HG03469 (cell line): ENCODE data around the gene MFSD2A.
"Not testable (repeated sequence)": the region's sequence is repeated elsewhere in the genome, so short reads cannot be mapped to it uniquely, and the experiment has no call there.

Source experiments
- ATAC-seq: cut with Tn5 transposase; IDR thresholded peaks from one replicate; pipeline ENCODE4 v1.9.1; 2021; ENCODE audit warnings: mild to moderate bottlenecking, moderate library complexity, moderate number of reproducible peaks; ENCODE audit not compliant: unreplicated experiment

Gene MFSD2A

DNA sequence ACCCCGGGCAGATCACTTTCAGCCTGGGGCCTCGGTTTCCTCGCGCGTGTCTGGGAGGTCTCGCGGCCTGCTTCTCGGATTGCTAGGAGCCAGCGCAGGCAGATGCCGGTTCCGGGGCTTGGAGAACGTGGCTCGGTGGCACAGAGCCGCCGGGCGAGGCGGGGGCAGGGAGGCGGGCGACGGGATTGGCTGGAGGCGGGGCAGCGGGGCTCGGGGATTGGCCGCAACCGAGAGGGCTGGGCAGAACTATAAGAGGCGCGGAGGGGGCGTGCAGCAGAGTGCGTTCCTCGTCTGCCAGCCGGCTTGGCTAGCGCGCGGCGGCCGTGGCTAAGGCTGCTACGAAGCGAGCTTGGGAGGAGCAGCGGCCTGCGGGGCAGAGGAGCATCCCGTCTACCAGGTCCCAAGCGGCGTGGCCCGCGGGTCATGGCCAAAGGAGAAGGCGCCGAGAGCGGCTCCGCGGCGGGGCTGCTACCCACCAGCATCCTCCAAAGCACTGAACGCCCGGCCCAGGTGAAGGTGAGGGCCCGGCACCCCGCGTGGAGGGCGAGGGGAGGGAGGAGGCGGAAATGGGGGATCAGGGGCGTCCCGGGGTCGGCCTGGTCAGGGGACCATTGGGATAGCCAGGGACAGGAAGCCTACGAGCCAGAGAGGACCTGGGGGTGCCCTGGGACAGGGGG, at the start of gene MFSD2A:
MFSD2A (plus strand) TSS at position 276 of the 677 bp plus-strand sequence; CDS start at position 424, 148 bp downstream.
- peak; percentile 52 for ATAC-seq

DNA sequence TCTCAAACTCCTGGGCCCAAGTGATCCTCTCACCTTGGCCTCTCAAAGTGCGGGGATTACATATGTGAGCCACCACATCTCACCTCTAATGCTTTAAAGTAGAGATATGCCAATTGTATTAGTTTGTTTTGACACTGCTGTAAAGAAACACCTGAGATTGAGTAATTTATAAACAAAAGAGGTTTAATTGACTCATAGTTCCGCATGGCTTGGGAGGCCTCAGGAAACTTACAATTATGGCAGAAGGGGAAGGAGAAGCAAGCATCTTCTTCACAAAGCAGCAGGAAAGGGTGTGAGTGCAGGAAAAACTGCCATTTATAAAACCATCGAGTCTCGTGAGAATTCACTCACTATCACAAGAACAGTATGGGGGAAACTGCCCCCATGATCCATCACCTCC, 49.8 kb upstream of the MFSD2A start:
- no peak for ATAC-seq

GRCh38 chr1:39907528-39908453, 47.2 kb upstream of the MFSD2A start:
- ATAC-seq, result no peak

DNA sequence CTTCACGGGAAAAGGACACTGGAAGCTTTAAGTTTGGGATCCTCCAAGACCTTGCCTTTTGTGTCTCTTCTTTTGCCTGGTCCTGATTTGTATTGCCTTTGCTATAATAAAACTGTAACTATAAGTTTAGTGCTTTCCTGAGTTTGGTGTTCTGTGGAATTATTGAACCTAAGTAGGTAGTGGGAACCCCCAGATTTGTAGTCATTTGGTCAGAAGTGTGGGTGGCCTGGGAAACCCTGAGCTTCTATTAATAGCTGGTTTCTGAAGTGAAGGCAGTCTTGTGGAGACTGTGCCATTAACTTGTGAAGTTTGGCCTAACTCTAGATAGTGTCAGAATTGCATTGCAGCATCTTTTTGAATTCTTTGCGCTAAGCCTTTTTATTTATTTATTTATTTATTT, 46.4 kb upstream of the MFSD2A start:
- ATAC-seq, result no peak

DNA sequence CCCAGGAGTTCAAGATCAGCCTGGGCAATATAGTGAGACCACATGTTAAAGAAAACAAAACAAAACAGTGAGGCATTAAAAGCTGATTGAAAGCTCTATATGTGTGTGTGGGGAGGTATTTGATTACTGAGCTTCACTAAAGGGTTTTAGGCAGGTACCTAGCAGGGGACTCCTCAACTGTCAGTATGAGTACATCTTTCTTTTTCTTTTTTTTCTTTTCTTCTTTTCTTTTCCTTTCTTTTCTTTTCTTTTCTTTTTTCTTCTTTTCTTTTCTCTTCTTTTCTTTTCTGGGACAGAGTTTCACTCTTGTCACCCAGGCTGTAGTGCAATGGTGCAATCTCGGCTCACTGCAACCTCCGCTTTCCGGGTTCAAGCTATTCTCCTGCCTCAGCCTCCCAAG, 44.7 kb upstream of the MFSD2A start:
- no peak for ATAC-seq

DNA sequence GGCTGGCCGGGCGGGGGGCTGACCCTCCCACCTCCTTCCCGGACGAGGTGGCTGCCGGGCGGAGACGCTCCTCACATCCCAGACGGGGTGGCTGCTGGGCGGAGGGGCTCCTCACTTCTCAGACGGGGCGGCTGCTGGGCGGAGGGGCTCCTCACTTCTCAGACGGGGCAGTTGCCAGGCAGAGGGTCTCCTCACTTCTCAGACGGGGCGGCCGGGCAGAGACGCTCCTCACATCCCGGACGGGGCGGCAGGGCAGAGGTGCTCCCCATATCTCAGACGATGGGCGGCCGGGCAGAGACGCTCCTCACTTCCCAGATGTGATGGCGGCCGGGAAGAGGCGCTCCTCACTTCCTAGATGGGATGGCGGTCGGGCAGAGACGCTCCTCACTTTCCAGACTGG, 41.8 kb upstream of the MFSD2A start:
- ATAC-seq, result not testable (repeated sequence)

DNA sequence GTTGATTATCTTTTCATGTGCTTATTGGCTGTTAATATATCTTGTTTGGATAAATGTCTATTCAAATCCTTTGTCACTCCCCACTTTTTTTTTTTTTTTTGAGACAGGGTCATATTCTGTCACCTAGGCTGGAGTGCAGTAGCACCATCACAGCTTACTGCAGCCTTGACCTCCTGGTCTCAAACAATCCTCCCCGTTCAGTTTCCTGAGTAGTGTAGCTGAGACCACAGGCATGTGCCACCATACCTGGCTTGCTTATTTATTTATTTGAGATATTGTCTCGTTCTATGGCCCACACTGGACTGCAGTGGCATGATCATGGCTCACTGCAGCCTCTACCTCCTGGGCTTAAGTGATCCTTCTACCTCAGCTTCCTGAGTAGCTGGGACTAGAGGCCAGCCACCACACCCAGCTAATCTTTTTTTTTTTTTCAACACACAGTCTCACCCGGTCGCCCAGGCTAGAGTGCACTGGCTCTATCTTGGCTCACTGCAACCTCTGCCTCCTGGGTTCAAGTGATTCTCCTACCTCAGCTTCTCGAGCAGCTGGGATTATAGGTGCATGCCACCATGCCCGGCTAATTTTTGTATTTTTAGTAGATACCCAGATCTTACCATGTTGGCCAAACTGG, 39.3 kb upstream of the MFSD2A start:
- ATAC-seq, result no peak

- ATAC-seq, result no peak
Observed at GRCh38 chr1:39917825-39918224, 37.1 kb upstream of the MFSD2A start.

DNA sequence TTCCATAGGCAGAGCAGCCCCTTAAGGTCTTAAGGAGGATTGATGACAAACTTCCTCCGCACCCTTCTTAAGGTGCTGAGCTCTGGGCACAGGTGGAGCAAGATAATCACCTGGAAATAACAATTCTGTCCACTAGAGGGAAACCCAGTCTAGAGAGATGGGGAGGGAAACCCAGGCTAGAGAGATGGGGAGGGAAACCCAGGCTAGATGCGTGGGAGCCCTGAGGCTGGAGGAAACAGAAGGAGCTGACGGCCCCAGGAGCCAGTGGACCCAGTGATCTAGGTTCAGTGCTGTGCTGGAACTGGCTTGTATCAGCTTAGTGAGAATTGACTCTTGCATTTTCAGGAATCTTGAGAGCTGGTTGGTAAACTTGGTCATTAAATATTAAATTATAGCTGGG, 35.4 kb upstream of the MFSD2A start:
- no peak for ATAC-seq

DNA sequence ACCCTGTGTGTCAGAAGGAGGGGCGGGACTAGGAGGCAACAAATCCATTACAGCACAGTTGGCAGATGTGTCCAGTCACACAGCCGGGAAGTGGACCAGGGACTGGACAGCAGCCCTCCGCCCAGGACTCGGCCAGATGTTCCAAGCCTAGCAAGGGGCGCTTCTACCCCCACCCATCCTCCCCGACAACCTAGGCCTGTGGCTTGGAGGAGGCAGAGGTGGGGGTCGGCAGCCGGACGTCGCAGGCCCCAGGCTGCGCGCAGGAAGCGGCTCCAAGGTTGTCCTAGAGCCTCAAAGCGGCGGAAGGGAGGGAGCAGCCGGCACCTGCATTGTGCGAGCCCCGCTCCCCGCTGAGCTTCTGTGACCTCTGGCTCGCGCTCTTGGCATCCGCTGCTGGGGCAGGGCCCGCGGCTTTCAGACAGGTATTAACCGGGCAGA, 32.7 kb upstream of the MFSD2A start:
- no peak for ATAC-seq

GRCh38 chr1:39925721-39926342, 29.1 kb upstream of the MFSD2A start:
- no peak for ATAC-seq

DNA sequence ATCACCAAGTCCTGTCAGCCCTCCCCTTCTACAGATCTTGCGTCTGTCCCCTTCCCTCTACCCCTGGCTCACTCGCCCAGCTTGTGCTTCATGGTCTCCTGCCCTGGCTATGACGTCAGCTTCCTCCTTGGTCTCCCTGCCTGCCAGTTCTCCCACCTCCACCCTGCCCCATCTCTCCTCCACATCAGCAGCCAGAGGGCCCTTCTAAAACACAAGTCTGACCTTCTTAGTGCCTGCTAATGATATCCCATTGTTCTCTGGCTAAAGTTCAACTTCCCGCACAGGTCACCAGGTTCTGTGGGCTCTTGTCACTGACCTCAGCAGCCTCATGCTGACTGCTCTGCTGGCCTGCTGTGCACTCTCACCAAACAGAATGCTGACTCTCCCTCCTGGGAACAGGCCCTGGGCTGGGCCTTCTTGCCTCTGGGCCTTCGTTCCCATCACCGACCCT, 28.6 kb upstream of the MFSD2A start:
- no peak for ATAC-seq

DNA sequence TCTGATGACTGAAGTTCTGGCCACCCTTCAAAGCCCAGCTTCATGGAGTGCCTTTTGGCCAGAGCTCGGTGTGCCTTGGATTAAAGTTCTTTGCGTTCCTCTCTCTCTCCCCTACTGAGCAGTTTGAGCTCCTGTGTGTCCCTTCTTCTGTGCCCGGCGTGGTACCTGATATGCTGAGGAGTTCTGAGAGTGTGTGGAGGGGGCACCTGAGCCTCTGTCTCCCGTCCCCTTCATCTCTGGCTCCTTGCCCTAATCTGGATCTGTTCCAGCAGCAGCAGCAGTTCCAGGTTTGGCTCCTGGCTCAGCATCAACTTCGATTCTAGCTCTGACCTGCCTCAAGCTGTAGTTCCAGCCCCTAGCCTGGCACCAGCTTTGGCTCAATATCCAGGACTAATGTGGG, 28.1 kb upstream of the MFSD2A start:
- no peak for ATAC-seq

GRCh38 chr1:39927538-39927937, 27.4 kb upstream of the MFSD2A start:
- no peak for ATAC-seq

GRCh38 chr1:39928809-39929587, 25.9 kb upstream of the MFSD2A start:
- ATAC-seq, result no peak

DNA sequence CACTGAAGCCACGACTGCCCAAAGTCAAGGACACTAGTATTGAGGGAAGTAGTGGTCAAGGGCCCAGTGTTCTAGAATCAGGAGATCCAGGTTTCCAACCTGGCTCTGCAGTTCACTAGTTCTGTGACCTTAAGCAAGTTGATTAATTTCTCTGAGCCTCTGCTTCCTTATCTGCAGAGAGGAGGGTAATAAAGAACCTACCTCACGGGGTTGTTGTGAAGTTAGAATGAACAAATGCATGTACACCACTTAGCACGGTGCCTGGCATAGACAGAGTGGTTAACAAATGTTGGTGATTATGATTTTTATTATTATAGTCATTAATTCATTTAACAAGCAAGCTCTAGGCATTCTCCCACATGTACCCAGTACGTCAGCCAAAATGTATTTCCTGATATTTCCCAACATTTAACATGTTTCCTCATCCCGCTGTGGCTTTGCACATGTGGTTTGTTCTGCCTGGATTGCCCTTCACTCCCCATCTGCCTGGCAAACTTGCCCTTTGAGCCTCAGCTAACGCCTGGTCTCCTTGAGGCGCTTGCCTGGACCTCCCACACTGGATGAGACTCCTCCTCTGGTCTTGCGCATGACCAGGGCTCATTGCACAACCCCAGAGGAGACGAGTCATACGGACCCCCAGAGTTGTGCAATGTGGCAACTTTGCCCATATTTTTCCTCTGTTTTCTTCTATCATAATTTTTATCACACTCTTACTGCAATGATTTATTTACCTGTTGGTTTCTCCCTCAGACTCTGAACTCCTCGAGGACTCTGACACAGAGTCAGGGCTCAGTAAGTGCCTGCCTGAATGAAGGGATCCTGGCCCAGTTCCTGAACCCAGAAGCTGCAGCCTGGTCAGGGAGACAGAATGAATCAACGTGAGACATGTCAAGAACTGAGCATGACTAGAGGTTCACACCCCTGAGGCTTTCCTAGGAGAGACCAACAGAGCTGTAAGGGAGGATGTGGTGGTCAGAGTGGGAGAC, 20.7 kb upstream of the MFSD2A start:
- no peak for ATAC-seq

DNA sequence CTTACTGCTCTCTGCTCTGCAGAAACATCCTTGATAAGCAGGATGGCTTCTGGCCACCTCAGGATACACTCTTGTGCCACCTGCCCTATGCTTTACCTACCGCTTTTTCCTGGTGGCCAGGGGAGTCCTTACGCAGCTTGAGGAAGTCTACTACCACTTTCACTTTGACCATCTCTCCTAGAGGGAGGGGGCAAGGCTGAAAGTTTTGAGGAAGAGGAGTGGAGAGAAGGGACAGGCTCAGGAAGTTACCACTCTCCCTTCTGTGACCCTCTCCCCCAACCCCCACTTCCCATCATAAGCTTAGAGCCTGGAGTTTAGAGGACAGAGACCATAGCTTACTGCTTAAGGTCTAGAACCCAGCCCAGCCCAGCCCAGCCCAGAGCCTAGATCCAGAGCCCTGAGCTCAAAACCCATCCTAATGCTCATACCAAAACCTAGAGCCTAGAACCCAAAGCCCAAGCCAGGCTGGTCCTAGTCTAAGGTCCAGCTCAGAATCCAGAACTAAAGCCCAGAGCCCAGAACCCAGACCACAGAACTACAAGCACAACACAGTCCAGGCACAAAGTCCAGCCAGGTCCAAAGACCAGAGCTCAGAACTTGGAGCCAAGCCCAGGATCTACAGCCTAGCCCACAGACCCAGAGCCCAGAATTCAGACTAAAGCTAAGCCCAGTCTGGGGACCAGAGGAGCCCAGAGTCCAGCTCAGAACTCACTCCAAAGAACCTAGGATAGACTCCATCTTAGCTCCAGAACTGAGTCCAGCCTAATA, 18.0 kb upstream of the MFSD2A start:
- ATAC-seq, result no peak

DNA sequence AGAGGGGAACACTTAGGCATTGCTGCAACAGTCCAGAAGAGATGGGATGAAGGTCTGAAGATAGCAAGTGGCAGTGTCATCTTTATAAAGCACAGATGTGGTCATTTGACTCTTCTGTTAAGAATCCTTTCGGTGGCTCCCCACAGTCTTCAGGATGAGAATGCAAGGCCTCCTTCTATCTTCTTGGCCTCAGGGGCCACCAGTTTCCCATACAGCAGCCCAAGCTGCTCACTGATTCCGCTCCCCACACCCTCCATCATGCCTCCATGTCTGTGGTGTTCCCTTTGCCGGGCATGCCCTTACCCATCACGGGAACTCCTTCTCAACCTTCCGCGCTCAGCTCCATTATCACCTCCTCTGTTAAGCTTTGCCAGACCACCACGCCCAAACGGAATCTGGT, 16.1 kb upstream of the MFSD2A start:
- ATAC-seq, result no peak
